HEK293 (cell line): ENCODE data around the gene MEX3C.

Experiments used
- CTCF ChIP-seq: fragments of 450-650 bp; formaldehyde crosslinking; IDR thresholded peaks from 2 replicates; pipeline ENCODE4 v1.5.1; 2016; ENCODE audit warnings: missing biosample characterization, missing genetic modification characterization
- PRDM10 ChIP-seq: fragments of 450-650 bp; formaldehyde crosslinking; IDR thresholded peaks from 2 replicates; pipeline ENCODE4 v1.5.1; 2016; ENCODE audit warnings: missing biosample characterization, missing genetic modification characterization
- SP2 ChIP-seq: fragments of 450-650 bp; formaldehyde crosslinking; IDR thresholded peaks from 2 replicates; pipeline ENCODE4 v1.5.1; 2016; ENCODE audit warnings: missing biosample characterization, missing genetic modification characterization
- TCF7L2 ChIP-seq: IDR thresholded peaks from 2 replicates; pipeline ENCODE4 v1.6.1; 2011; ENCODE audit warnings: low read depth, mild to moderate bottlenecking, inconsistent platforms, low read length, moderate library complexity, borderline replicate concordance
- YY1 ChIP-seq: fragments of 450-650 bp; formaldehyde crosslinking; IDR thresholded peaks from 2 replicates; pipeline ENCODE4 v1.5.1; 2018; ENCODE audit warnings: missing biosample characterization, missing genetic modification characterization
- ZBTB20 ChIP-seq: fragments of 450-650 bp; formaldehyde crosslinking; IDR thresholded peaks from 2 replicates; pipeline ENCODE4 v1.5.1; 2016; ENCODE audit warnings: missing biosample characterization, missing genetic modification characterization
- ZNF175 ChIP-seq: fragments of 450-650 bp; formaldehyde crosslinking; IDR thresholded peaks from 2 replicates; pipeline ENCODE4 v1.5.1; 2016; ENCODE audit warnings: missing biosample characterization, missing genetic modification characterization
- ZNF416 ChIP-seq: fragments of 450-650 bp; formaldehyde crosslinking; IDR thresholded peaks from 2 replicates; pipeline ENCODE4 v1.5.1; 2016; ENCODE audit warnings: missing biosample characterization, missing genetic modification characterization
- ZNF600 ChIP-seq: fragments of 450-650 bp; formaldehyde crosslinking; IDR thresholded peaks from 2 replicates; pipeline ENCODE4 v1.5.1; 2016; ENCODE audit warnings: missing biosample characterization, missing genetic modification characterization
- ZNF791 ChIP-seq: fragments of 450-650 bp; formaldehyde crosslinking; IDR thresholded peaks from 2 replicates; pipeline ENCODE4 v1.5.1; 2016; ENCODE audit warnings: missing biosample characterization, missing genetic modification characterization

GRCh38 chr18:51193621-51194287 lies 3.7 kb downstream of the MEX3C start:
- TF ChIP-seq ZNF416 (tag by site-specific recombination) (no peak), CTCF (tag by site-specific recombination) (no peak), SP2 (tag by site-specific recombination) (no peak), YY1 (tag by site-specific recombination) (no peak), TCF7L2 (peak; percentile 47; the same call in 1 of the 2 replicates), ZNF175 (tag by site-specific recombination) (no peak), PRDM10 (tag by site-specific recombination) (no peak), ZNF791 (tag by site-specific recombination) (no peak), ZNF600 (tag by site-specific recombination) (peak; percentile 55; the same call in 1 of the 2 replicates), ZBTB20 (tag by site-specific recombination) (no peak)
